A549 (cell line): ENCODE data around the gene CEP72. TPM values are rescaled to one million over a fixed set of nuclear protein-coding genes. Genes with fewer than 3 reads are reported as not detected.

Experiments
- ATAC-seq, 2 experiments: fragments of 200-7000 bp in 1 of 2; fragments of >200 bp in 1 of 2; cut with Nextera tagmentation in 1 of 2; cut with Tn5 transposase in 1 of 2; 3 replicates each; pipeline versions ENCODE4 v1.8.0 to v1.9.1; 2018 to 2020; ENCODE audit warnings: mild to moderate bottlenecking in 1 of 2, moderate library complexity in 1 of 2
- CTCF ChIA-PET: fragments of 300-600 bp; sonication (Branson Sonifier 250); formaldehyde crosslinking; extraction: SDS; loops from one replicate; lab custom pipeline; 2021; ENCODE audit warnings: antibody characterized with exemption, inconsistent platforms; lab: Yijun Ruan, JAX
- POLR2A ChIA-PET: fragments of 350-600 bp; formaldehyde crosslinking; extraction: SDS; loops from one replicate; lab custom pipeline; 2021; ENCODE audit warnings: antibody characterized with exemption, inconsistent platforms; lab: Yijun Ruan, JAX
- DNase-seq, 2 experiments: peaks; one replicate each; pipeline versions ENCODE4 v3.0.0 to v3.0.0-alpha.2; 2011 to 2016; ENCODE audit warnings: low read depth in 1 of 2, low spot score in 1 of 2
- FAIRE-seq: peaks from 2 replicates; lab custom pipeline; 2011; peaks lifted over from hg19 to GRCh38; lab: Jason Lieb, UNC
- H3K27ac ChIP-seq, 2 experiments: fragments of >200 bp; sonication (Bioruptor Twin); formaldehyde crosslinking; 3 replicates each; pipeline ENCODE4 v1.5.1; 2016 to 2017
- H3K4me1 ChIP-seq: fragments of >200 bp; sonication (Bioruptor Twin); formaldehyde crosslinking; 3 replicates; pipeline ENCODE4 v1.6.1; 2016
- H3K4me2 ChIP-seq: fragments of >200 bp; sonication (Bioruptor Twin); formaldehyde crosslinking; 3 replicates; pipeline ENCODE4 v1.6.1; 2016
- H3K4me3 ChIP-seq: fragments of >200 bp; sonication (Bioruptor Twin); formaldehyde crosslinking; 3 replicates; pipeline ENCODE4 v1.5.1; 2016
- H3K9me3 ChIP-seq: fragments of >200 bp; sonication (Bioruptor Twin); formaldehyde crosslinking; 3 replicates; pipeline ENCODE4 v1.6.1; 2016
- CEBPB ChIP-seq, 2 experiments: fragments of >200 bp in 1 of 2; sonication (Bioruptor Twin) in 1 of 2; formaldehyde crosslinking in 1 of 2; IDR thresholded peaks; 2 replicates each; pipeline ENCODE4 v1.6.1; 2012 to 2016
- CHD4 ChIP-seq: fragments of 200-600 bp; sonication (generic); IDR thresholded peaks from 2 replicates; pipeline ENCODE4 v1.6.1; 2016; ENCODE audit warnings: antibody characterized with exemption, mild to moderate bottlenecking, borderline replicate concordance
- EHF ChIP-seq: fragments of 250-450 bp; sonication (Bioruptor Pico); IDR thresholded peaks from 2 replicates; pipeline ENCODE4 v1.5.0; 2020; ENCODE audit warnings: mild to moderate bottlenecking
- EHMT2 ChIP-seq: fragments of 200-600 bp; sonication (generic); IDR thresholded peaks from 2 replicates; pipeline ENCODE4 v1.6.1; 2016; ENCODE audit warnings: antibody characterized with exemption, low read depth, mild to moderate bottlenecking, moderate library complexity
- HOXA7 ChIP-seq: fragments of 250-450 bp; sonication (Bioruptor Pico); IDR thresholded peaks from 2 replicates; pipeline ENCODE4 v1.5.0; 2020; ENCODE audit warnings: mild to moderate bottlenecking, moderate library complexity
- JUN ChIP-seq, 2 experiments: fragments of >200 bp; sonication (Bioruptor Twin); formaldehyde crosslinking; IDR thresholded peaks; 2 replicates in 1 of 2; 3 replicates in 1 of 2; pipeline ENCODE4 v1.6.1; 2016 to 2017
- MAFK ChIP-seq: fragments of 450-650 bp; IDR thresholded peaks from 2 replicates; pipeline ENCODE4 v1.6.1; 2014; ENCODE audit not compliant: partially characterized antibody
- NR3C1 ChIP-seq: fragments of >200 bp; sonication (Bioruptor Twin); formaldehyde crosslinking; IDR thresholded peaks from 3 replicates; pipeline ENCODE4 v1.6.1; 2017
- POLR2AphosphoS2 ChIP-seq: conservative IDR thresholded peaks from 2 replicates; pipeline ENCODE4 v1.6.1; 2012; ENCODE audit warnings: low read length, improper control_type of control experiment, inconsistent platforms
- RAD21 ChIP-seq, 2 experiments: fragments of >200 bp in 1 of 2; sonication (Bioruptor Twin) in 1 of 2; formaldehyde crosslinking in 1 of 2; IDR thresholded peaks in 1 of 2; conservative IDR thresholded peaks in 1 of 2; 2 replicates in 1 of 2; 3 replicates in 1 of 2; pipeline ENCODE4 v1.6.1; 2012 to 2018; ENCODE audit warnings: inconsistent platforms in 1 of 2
- RFX5 ChIP-seq: fragments of 450-650 bp; IDR thresholded peaks from 2 replicates; pipeline ENCODE4 v1.7.1; 2014; ENCODE audit warnings: antibody characterized with exemption, mild to moderate bottlenecking, moderate library complexity
- RNF2 ChIP-seq: fragments of 200-600 bp; sonication (generic); IDR thresholded peaks from 2 replicates; pipeline ENCODE4 v1.6.1; 2016; ENCODE audit warnings: low read depth, mild to moderate bottlenecking, antibody characterized with exemption, moderate library complexity, borderline replicate concordance
- TP53 ChIP-seq: fragments of 250-450 bp; sonication (Bioruptor Pico); IDR thresholded peaks from 2 replicates; pipeline ENCODE4 v1.5.0; 2021; ENCODE audit warnings: mild to moderate bottlenecking, moderate library complexity
- ZC3H11A ChIP-seq: fragments of 450-650 bp; IDR thresholded peaks from 2 replicates; pipeline ENCODE4 v1.6.1; 2014; ENCODE audit warnings: antibody characterized with exemption, mild to moderate bottlenecking
- WGBS: methylation state at CpG from one replicate; pipeline ENCODE4 v1.1.6; 2017; ENCODE audit errors: missing lambda C conversion rate; 5-methylcytosine and 5-hydroxymethylcytosine counted together
- polyA plus RNA-seq, 4 experiments: library from polyadenylated mRNA; depleted of rRNA in 3 of 4; stranded (reverse); fragments of >200 nt; fragmentation: RNase III in 1 of 4; extraction: RNeasy Plus Mini Kit Qiagen cat#74134 plus additional on column Dnase treatment in 1 of 4; gene quantifications; 2 replicates in 3 of 4; 3 replicates in 1 of 4; pipeline ENCODE4 v1.2.3, GENCODE V29; 2011 to 2017
- TF ChIP-seq, protein P1 (sequence below): IDR thresholded peaks from 2 replicates; pipeline ENCODE4 v1.6.1; 2012
- TF ChIP-seq, protein P2 (sequence below): fragments of 150-350 bp; IDR thresholded peaks from 2 replicates; pipeline ENCODE4 v1.6.1; 2014; ENCODE audit warnings: low read depth, mild to moderate bottlenecking, low read length
- TF ChIP-seq, protein P3 (sequence below): fragments of >200 bp; sonication (Bioruptor Twin); formaldehyde crosslinking; IDR thresholded peaks from 3 replicates; pipeline ENCODE4 v1.5.1; 2016
- TF ChIP-seq, protein P4 (sequence below): fragments of 250-450 bp; sonication (Bioruptor Pico); IDR thresholded peaks from 2 replicates; pipeline ENCODE4 v1.5.0; 2020; ENCODE audit warnings: low read depth, mild to moderate bottlenecking, moderate library complexity
- TF ChIP-seq, protein P5 (sequence below): IDR thresholded peaks from 2 replicates; pipeline ENCODE4 v1.6.1; 2012; ENCODE audit warnings: low read depth, borderline replicate concordance
- TF ChIP-seq, protein P6 (sequence below): fragments of >200 bp; sonication (Bioruptor Twin); formaldehyde crosslinking; IDR thresholded peaks from 3 replicates; pipeline ENCODE4 v1.6.1; 2016

CEP72 gene
- polyA plus RNA-seq, 2 of the 4 experiments (the other 2 are of a cell fraction): 10.8 to 11.1 TPM

DNA sequence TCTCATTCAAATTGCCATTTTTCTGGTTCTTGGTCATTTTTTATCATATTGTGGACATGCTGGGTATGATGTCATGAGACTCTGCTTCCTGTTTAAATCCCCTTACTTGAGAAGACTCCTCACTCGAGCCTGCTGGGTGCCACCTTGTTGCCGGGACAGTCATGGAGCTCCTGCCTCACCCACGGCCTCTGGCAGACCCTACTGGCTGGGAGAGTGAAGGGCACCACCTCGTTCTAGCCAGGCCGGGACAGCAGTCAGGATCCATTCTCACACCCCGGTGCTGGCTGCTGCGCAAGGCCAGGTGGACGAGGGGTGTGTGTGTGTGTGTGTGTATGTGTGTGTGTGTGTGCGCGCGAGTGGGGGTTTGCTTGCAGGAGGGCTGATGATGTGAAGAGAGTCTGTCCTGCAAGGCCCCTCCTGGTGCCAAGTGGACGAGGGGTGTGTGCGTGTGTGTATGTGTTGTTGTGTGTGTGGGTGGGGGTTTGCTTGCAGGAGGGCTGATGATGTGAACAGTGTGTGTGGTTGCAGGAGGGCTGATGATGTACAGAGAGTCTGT, 4.4 kb downstream of the CEP72 start:
- Histone ChIP-seq H3K4me1 (no peaks in the 10 kb centered on the region), H3K4me3 (no peak overlapping the region), H3K9me3 (peaks cover 3% of the 10 kb centered on the region; the same call in 1 of the 3 replicates), H3K27ac (no peak overlapping the region), H3K4me2 (no peak overlapping the region)
- FAIRE-seq: no peak
- DNase-seq: peak in 1 of 2 experiments; percentile 27
- 88% methylated on average over 4 of the region's 13 CpGs for WGBS
- POLR2A ChIA-PET: no interaction called here
- TF ChIP-seq RAD21 (conservative IDR thresholded peaks at IDR 0.05 in 1 of 2, IDR thresholded peaks at IDR 0.05 in 1 of 2) (no peak), JUN (IDR thresholded peaks at IDR 0.05) (no peak), POLR2AphosphoS2 (no peak), RNF2 (no peak), RFX5 (no peak)
- TF ChIP-seq, protein P1, sequence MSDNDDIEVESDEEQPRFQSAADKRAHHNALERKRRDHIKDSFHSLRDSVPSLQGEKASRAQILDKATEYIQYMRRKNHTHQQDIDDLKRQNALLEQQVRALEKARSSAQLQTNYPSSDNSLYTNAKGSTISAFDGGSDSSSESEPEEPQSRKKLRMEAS: no peak
- TF ChIP-seq, protein P2, sequence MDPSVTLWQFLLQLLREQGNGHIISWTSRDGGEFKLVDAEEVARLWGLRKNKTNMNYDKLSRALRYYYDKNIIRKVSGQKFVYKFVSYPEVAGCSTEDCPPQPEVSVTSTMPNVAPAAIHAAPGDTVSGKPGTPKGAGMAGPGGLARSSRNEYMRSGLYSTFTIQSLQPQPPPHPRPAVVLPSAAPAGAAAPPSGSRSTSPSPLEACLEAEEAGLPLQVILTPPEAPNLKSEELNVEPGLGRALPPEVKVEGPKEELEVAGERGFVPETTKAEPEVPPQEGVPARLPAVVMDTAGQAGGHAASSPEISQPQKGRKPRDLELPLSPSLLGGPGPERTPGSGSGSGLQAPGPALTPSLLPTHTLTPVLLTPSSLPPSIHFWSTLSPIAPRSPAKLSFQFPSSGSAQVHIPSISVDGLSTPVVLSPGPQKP: no peak
- ATAC-seq: no peak
- CTCF ChIA-PET: no interaction called here

DNA sequence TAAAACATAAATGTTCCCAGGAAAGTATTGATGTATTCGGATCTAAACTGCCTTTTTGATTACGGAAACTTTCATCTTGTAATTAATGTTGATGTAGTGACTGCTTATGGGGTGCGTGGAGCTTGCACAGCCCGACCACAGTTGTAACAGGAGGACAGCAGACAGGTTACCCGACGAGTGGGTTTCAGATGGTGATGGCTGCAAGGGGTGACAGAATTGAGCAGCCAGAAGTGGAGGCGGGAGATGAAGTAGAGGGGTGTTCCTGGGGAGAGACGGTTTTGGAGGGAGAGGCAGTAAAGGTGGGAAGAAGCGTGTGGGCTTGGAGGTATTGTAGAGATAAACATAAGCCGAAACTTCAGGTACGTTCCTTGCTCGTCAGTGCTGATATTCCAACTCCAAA, 5.8 kb downstream of the CEP72 start:
- ATAC-seq (no peak), DNase-seq (no peak), FAIRE-seq (no peak)
- Histone ChIP-seq H3K4me3 (no peak overlapping the region), H3K27ac (no peak overlapping the region), H3K9me3 (peaks cover 3% of the 10 kb centered on the region; the same call in 1 of the 3 replicates), H3K4me2 (no peak overlapping the region), H3K4me1 (no peaks in the 10 kb centered on the region)
- TF ChIP-seq, protein P3, sequence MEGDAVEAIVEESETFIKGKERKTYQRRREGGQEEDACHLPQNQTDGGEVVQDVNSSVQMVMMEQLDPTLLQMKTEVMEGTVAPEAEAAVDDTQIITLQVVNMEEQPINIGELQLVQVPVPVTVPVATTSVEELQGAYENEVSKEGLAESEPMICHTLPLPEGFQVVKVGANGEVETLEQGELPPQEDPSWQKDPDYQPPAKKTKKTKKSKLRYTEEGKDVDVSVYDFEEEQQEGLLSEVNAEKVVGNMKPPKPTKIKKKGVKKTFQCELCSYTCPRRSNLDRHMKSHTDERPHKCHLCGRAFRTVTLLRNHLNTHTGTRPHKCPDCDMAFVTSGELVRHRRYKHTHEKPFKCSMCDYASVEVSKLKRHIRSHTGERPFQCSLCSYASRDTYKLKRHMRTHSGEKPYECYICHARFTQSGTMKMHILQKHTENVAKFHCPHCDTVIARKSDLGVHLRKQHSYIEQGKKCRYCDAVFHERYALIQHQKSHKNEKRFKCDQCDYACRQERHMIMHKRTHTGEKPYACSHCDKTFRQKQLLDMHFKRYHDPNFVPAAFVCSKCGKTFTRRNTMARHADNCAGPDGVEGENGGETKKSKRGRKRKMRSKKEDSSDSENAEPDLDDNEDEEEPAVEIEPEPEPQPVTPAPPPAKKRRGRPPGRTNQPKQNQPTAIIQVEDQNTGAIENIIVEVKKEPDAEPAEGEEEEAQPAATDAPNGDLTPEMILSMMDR: no peak
- TF ChIP-seq, protein P4, sequence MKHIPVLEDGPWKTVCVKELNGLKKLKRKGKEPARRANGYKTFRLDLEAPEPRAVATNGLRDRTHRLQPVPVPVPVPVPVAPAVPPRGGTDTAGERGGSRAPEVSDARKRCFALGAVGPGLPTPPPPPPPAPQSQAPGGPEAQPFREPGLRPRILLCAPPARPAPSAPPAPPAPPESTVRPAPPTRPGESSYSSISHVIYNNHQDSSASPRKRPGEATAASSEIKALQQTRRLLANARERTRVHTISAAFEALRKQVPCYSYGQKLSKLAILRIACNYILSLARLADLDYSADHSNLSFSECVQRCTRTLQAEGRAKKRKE (CRISPR knock-in tag): no peak
- TF ChIP-seq POLR2AphosphoS2 (no peak), CEBPB (IDR thresholded peaks at IDR 0.05) (no peak), MAFK (no peak), CHD4 (no peak), EHF (CRISPR knock-in tag) (no peak), NR3C1 (no peak), TP53 (CRISPR knock-in tag) (no peak), ZC3H11A (no peak), EHMT2 (no peak), HOXA7 (CRISPR knock-in tag) (no peak)
- TF ChIP-seq, protein P5, sequence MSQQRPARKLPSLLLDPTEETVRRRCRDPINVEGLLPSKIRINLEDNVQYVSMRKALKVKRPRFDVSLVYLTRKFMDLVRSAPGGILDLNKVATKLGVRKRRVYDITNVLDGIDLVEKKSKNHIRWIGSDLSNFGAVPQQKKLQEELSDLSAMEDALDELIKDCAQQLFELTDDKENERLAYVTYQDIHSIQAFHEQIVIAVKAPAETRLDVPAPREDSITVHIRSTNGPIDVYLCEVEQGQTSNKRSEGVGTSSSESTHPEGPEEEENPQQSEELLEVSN: no peak
- TF ChIP-seq, protein P6, sequence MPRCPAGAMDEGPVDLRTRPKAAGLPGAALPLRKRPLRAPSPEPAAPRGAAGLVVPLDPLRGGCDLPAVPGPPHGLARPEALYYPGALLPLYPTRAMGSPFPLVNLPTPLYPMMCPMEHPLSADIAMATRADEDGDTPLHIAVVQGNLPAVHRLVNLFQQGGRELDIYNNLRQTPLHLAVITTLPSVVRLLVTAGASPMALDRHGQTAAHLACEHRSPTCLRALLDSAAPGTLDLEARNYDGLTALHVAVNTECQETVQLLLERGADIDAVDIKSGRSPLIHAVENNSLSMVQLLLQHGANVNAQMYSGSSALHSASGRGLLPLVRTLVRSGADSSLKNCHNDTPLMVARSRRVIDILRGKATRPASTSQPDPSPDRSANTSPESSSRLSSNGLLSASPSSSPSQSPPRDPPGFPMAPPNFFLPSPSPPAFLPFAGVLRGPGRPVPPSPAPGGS: no peak
- WGBS: 91% methylated on average over 12 of the region's 12 CpGs
- ChIA-PET POLR2A (no interaction called here), CTCF (no interaction called here)
